Esophagus squamous epithelium (tissue), 4 donors: ENCODE data around the gene GALNT17.

Source experiments
- POLR2A ChIP-seq, 4 donors: fragments of 450-650 bp; IDR thresholded peaks; one replicate each; pipeline ENCODE4 v1.6.1; 2017; ENCODE audit warnings: antibody characterized with exemption in 4 of 4, mild to moderate bottlenecking in 4 of 4, moderate library complexity in 3 of 4
- TF ChIP-seq, protein P1 (sequence below), 6 experiments: fragments of 450-650 bp in 4 of 6; fragments of 200-600 bp in 2 of 6; sonication (generic) in 2 of 6; IDR thresholded peaks; one replicate each; pipeline ENCODE4 v1.5.1; 2016 to 2019; ENCODE audit warnings: antibody characterized with exemption in 6 of 6, mild to moderate bottlenecking in 4 of 6, moderate library complexity in 4 of 6

DNA sequence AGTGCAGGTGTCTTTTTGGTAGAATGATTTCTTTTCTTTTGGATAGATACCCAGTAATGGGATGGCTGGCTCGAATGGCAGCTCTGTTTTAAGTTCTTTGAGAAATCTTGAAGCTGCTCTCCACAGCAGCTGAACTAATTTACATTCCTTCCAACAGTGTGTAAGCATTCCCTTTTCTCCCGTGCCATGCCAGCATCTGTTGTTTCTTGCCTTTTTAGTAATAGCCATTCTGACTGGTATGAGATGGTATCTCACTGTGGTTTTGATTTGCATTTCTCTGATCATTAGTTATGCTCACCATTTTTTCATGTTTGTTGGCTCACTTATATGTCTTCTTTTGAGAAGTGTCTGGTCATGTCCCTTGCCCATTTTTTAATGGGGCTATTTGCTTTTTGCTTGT, 486.3 kb downstream of the GALNT17 start:
- TF ChIP-seq, protein P1, sequence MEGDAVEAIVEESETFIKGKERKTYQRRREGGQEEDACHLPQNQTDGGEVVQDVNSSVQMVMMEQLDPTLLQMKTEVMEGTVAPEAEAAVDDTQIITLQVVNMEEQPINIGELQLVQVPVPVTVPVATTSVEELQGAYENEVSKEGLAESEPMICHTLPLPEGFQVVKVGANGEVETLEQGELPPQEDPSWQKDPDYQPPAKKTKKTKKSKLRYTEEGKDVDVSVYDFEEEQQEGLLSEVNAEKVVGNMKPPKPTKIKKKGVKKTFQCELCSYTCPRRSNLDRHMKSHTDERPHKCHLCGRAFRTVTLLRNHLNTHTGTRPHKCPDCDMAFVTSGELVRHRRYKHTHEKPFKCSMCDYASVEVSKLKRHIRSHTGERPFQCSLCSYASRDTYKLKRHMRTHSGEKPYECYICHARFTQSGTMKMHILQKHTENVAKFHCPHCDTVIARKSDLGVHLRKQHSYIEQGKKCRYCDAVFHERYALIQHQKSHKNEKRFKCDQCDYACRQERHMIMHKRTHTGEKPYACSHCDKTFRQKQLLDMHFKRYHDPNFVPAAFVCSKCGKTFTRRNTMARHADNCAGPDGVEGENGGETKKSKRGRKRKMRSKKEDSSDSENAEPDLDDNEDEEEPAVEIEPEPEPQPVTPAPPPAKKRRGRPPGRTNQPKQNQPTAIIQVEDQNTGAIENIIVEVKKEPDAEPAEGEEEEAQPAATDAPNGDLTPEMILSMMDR (IDR thresholded peaks at IDR 0.05), result no peak
- no peak for TF ChIP-seq POLR2A (IDR thresholded peaks at IDR 0.05)
